Hepatocyte (in vitro differentiated cells): ENCODE results near the gene IER3. TPM values are rescaled to one million over a fixed set of nuclear protein-coding genes. Genes with fewer than 3 reads are reported as not detected.
A peak's percentile ranks its signal among the peaks of the same experiment; 100 is the strongest.
"Not testable (repeated sequence)": the region's sequence is repeated elsewhere in the genome, so short reads cannot be mapped to it uniquely, and the experiment has no call there.

ENCODE experiments used
- DNase-seq: peaks from one replicate; pipeline ENCODE4 v3.0.0-alpha.2; 2016; ENCODE audit warnings: low spot score
- H2AFZ ChIP-seq: fragments of 200-600 bp; sonication (generic); 2 replicates; pipeline ENCODE4 v1.6.0; 2016; ENCODE audit warnings: antibody characterized with exemption, mild to moderate bottlenecking
- H3K27ac ChIP-seq: fragments of 200-600 bp; sonication (generic); 2 replicates; pipeline ENCODE4 v1.5.1; 2016; ENCODE audit warnings: mild to moderate bottlenecking
- H3K27me3 ChIP-seq: fragments of 200-600 bp; sonication (generic); 2 replicates; pipeline ENCODE4 v1.6.1; 2016
- H3K36me3 ChIP-seq: fragments of 200-600 bp; sonication (generic); replicated peaks from 2 replicates; pipeline ENCODE4 v1.5.1; 2016; ENCODE audit warnings: low read depth; ENCODE audit not compliant: insufficient read depth
- H3K4me1 ChIP-seq: fragments of 200-600 bp; sonication (generic); 2 replicates; pipeline ENCODE4 v1.5.1; 2016; ENCODE audit warnings: mild to moderate bottlenecking, moderate library complexity; ENCODE audit not compliant: insufficient read depth
- H3K4me2 ChIP-seq: fragments of 200-600 bp; sonication (generic); 2 replicates; pipeline ENCODE4 v1.6.0; 2016
- H3K4me3 ChIP-seq: fragments of 200-600 bp; sonication (generic); 2 replicates; pipeline ENCODE4 v1.5.1; 2016; ENCODE audit warnings: mild to moderate bottlenecking
- H3K79me2 ChIP-seq: fragments of 200-600 bp; sonication (generic); 2 replicates; pipeline ENCODE4 v1.6.0; 2017; ENCODE audit warnings: mild to moderate bottlenecking
- H3K9me2 ChIP-seq: fragments of 200-600 bp; sonication (generic); replicated peaks from 2 replicates; pipeline ENCODE4 v1.6.0; 2017; ENCODE audit warnings: mild to moderate bottlenecking; ENCODE audit not compliant: insufficient read depth
- H3K9me3 ChIP-seq: fragments of 200-600 bp; sonication (generic); 2 replicates; pipeline ENCODE4 v1.5.1; 2016; ENCODE audit warnings: low read depth, mild to moderate bottlenecking
- H4K20me1 ChIP-seq: fragments of 200-600 bp; sonication (generic); 2 replicates; pipeline ENCODE4 v1.6.0; 2016; ENCODE audit warnings: mild to moderate bottlenecking; ENCODE audit not compliant: insufficient read depth, poor library complexity, severe bottlenecking
- EZH2 ChIP-seq: fragments of 200-600 bp; sonication (generic); IDR thresholded peaks from 2 replicates; pipeline ENCODE4 v1.6.1; 2016; ENCODE audit warnings: antibody characterized with exemption, mild to moderate bottlenecking, borderline replicate concordance
- EZH2phosphoT487 ChIP-seq: fragments of 200-600 bp; sonication (generic); IDR thresholded peaks from one replicate; pipeline ENCODE4 v1.6.1; 2018; ENCODE audit warnings: antibody characterized with exemption, mild to moderate bottlenecking, low read depth, moderate library complexity; ENCODE audit not compliant: unreplicated experiment, severe bottlenecking
- WGBS: methylation state at CpG from one replicate; pipeline ENCODE4 v1.1.6; 2016; ENCODE audit warnings: low lambda C conversion rate; ENCODE audit errors: missing lambda C conversion rate; 5-methylcytosine and 5-hydroxymethylcytosine counted together
- polyA plus RNA-seq: library from polyadenylated mRNA; unstranded; fragments of >200 nt; fragmentation: Nextera tagmentation; extraction: Ambion mirVana; gene quantifications from 2 replicates; pipeline ENCODE4 v1.2.1, GENCODE V29; 2016
- total RNA-seq: library from RNA; depleted of rRNA; stranded (reverse); fragments of >200 nt; gene quantifications from 2 replicates; pipeline ENCODE4 v1.2.3, GENCODE V29; 2014
- TF ChIP-seq, protein P1 (sequence below): fragments of 200-600 bp; sonication (generic); IDR thresholded peaks from 2 replicates; pipeline ENCODE4 v1.5.1; 2016; ENCODE audit warnings: antibody characterized with exemption, mild to moderate bottlenecking; ENCODE audit not compliant: poor library complexity

The IER3 gene
- total and polyA plus RNA-seq, 2 experiments from 2014 or later, result 159 to 193 TPM

GRCh38 chr6:30724906-30725667 is 19.3 kb downstream of the IER3 start:
- Histone ChIP-seq H3K4me3 (no peak overlapping the region), H3K4me2 (peak overlapping the region; percentile 23), H2AFZ (no peak overlapping the region), H3K27me3 (no peaks in the 10 kb centered on the region), H4K20me1 (peaks cover 46% of the 10 kb centered on the region), H3K9me2 (no peaks in the 10 kb centered on the region), H3K36me3 (no peaks in the 10 kb centered on the region), H3K27ac (peak overlapping the region; percentile 10), H3K4me1 (peaks cover 5% of the 10 kb centered on the region), H3K79me2 (peaks cover 60% of the 10 kb centered on the region), H3K9me3 (no peaks in the 10 kb centered on the region)
- WGBS, result 77% methylated on average over 6 of the region's 6 CpGs
- DNase-seq, result no peak
- TF ChIP-seq, protein P1, sequence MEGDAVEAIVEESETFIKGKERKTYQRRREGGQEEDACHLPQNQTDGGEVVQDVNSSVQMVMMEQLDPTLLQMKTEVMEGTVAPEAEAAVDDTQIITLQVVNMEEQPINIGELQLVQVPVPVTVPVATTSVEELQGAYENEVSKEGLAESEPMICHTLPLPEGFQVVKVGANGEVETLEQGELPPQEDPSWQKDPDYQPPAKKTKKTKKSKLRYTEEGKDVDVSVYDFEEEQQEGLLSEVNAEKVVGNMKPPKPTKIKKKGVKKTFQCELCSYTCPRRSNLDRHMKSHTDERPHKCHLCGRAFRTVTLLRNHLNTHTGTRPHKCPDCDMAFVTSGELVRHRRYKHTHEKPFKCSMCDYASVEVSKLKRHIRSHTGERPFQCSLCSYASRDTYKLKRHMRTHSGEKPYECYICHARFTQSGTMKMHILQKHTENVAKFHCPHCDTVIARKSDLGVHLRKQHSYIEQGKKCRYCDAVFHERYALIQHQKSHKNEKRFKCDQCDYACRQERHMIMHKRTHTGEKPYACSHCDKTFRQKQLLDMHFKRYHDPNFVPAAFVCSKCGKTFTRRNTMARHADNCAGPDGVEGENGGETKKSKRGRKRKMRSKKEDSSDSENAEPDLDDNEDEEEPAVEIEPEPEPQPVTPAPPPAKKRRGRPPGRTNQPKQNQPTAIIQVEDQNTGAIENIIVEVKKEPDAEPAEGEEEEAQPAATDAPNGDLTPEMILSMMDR, result no peak
- TF ChIP-seq EZH2 (no peak), EZH2phosphoT487 (no peak)

- peak overlapping the region; percentile 10 for H3K27ac ChIP-seq
Measured at GRCh38 chr6:30723843-30724741, 20.3 kb downstream of the IER3 start.

GRCh38 chr6:30723159-30723842 is 21.0 kb downstream of the IER3 start:
- Histone ChIP-seq H3K4me2 (peak overlapping the region; percentile 90), H3K27ac (peak overlapping the region; percentile 41), H3K79me2 (peaks cover 58% of the 10 kb centered on the region), H4K20me1 (peaks cover 46% of the 10 kb centered on the region), H3K4me1 (peaks cover 13% of the 10 kb centered on the region)
- H3K36me3 ChIP-seq, DNase-seq, H3K27me3 ChIP-seq, H3K9me2 ChIP-seq, H3K9me3 ChIP-seq, H3K4me3 ChIP-seq, H2AFZ ChIP-seq: not testable (repeated sequence)
- WGBS, result 74% methylated on average over 16 of the region's 16 CpGs

More at GRCh38 chr6:30723843-30724741, 20.3 kb downstream of the IER3 start:
- Histone ChIP-seq H4K20me1 (peaks cover 46% of the 10 kb centered on the region), H3K4me2 (peak overlapping the region; percentile 14), H3K79me2 (peaks cover 53% of the 10 kb centered on the region)
- TF ChIP-seq, protein P1, result peak; percentile 11
- H3K27me3 ChIP-seq, H3K36me3 ChIP-seq, DNase-seq, H3K4me1 ChIP-seq, H3K9me2 ChIP-seq, H3K4me3 ChIP-seq, H2AFZ ChIP-seq, H3K9me3 ChIP-seq: not testable (repeated sequence)
- 84% methylated on average over 29 of the region's 29 CpGs for WGBS
